GM11168 (cell line): Measurements from ENCODE around the gene HOMER1.
"Not testable (repeated sequence)": the region's sequence is repeated elsewhere in the genome, so short reads cannot be mapped to it uniquely, and the experiment has no call there.

ENCODE experiments used
- in situ Hi-C: fragments of 300-500 bp; cut with MboI; formaldehyde crosslinking; loops from one replicate; pipeline ENCODE4 v1.12.0; 2022; ENCODE audit warnings: low sequenced_read_pairs; ENCODE audit not compliant: unreplicated experiment

Gene HOMER1

DNA sequence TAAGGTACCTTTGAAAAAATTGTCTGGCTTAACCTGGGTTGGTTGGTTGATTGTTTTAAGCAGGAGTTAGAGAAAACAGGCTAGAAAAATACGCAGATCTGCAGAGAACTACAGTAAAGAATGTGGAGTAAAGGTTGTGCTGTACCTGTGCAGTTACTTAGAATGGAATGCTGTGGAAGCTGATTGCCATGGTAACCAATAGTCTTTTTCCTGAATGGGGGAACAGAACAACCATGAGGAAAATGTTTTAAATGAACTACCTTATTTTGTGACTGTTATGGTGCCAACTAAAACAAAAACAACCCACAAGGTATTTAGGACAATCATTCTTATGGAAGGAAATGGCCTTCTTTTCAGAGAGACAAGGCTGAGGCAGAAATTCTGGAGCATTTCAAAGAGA is 4.8 kb upstream of the HOMER1 start:
- in situ Hi-C loops = no loop called here

- in situ Hi-C loops = no loop called here
Observed at GRCh38 chr5:79517601-79518000, 3.7 kb upstream of the HOMER1 start.

GRCh38 chr5:79516986-79517385 is 3.1 kb upstream of the HOMER1 start:
- in situ Hi-C loops = no loop called here

- in situ Hi-C loops = not testable (repeated sequence)
Observed at GRCh38 chr5:79516331-79516730, 2.4 kb upstream of the HOMER1 start.

DNA sequence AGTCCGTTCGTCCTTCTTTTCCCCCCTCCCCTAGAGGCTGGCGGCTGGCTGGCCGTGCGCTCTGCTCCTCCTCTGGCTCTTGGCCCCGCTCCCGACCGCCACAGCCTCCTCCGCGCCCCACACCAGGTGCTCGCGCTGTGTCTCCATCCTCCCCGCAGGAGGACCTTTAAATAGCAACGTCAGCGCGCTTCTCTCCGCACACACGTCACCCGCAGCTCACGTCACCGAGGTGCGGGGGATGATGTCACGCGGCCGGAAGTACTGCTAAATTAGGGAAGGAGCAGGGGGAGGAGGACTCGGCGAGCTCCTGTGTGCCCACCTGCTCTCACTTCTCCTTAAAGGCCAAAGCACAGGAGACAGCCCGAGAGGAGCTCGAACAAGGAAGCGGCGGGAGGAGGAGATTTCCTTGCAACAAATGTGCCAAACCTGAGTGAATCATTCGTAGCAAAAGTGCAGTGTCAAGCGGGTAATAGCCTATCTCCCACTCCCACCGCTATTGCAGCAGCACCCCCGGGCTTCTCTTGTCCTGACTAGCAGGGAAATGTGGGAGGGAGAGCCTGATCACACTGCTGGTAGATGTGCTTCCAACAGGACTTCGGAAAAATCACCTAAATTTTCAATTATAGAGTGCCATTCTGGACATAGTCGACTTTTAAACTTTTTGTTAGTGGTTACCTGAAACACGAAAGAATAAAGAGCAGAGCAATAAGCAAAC is 614 bp upstream of the HOMER1 start:
- in situ Hi-C loops = no loop called here

- in situ Hi-C loops = no loop called here
Observed at GRCh38 chr5:79513308-79513703, 628 bp downstream of the HOMER1 start.

GRCh38 chr5:79512471-79513307 is 1.2 kb downstream of the HOMER1 start:
- in situ Hi-C loops = no loop called here

GRCh38 chr5:79512049-79512448 is 1.9 kb downstream of the HOMER1 start:
- in situ Hi-C loops = no loop called here

DNA sequence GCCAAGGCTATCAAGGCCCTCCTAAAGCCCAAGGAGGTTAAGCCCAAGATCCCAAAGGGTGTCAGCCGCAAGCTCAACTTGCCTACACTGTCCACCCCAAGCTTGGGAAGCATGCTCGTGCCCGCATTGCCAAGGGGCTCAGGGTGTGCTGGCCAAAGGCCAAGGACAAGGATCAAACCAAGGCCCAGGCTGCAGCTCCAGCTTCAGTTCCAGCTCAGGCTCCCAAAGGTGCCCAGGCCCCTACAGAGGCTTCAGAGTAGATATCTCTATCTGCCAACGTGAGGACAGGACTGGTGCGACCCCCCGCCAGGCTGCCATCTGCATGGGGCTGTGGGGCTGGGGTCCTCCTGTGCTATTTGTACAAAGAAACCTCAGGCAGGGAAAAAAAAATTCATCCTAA is 3.3 kb downstream of the HOMER1 start:
- in situ Hi-C loops = no loop called here

DNA sequence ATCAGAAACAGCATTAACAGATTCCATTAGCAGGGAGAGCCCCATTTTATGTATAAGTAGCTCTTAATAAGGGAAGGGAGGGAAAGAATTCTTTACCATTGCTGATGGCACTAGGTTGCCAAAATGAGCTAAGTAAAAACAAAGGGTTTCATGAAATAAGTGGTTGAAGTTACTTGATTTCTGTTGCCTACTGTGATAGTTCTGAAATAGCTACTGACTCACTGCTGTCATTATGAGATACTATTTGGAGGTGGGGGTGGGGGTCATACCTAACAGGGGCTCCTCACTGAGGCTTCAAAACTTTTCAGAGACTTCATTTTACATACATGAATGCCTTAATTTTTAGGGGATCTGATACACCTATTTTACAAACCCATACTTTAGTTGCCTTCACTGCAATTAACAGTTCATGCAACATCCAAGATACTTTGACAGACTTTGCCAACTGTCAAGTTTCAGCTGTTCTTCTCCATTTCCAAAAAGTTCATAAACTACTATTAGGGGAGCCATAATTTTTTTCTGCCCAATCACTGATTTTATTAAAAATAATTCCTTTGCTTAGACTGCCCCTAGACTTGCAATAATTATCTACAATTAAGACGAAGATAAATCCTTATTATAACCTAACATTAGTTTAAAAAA is 4.6 kb downstream of the HOMER1 start:
- in situ Hi-C loops = no loop called here

GRCh38 chr5:79508794-79509193 is 5.1 kb downstream of the HOMER1 start:
- in situ Hi-C loops = no loop called here

GRCh38 chr5:79508354-79508753 is 5.6 kb downstream of the HOMER1 start:
- in situ Hi-C loops = no loop called here

DNA sequence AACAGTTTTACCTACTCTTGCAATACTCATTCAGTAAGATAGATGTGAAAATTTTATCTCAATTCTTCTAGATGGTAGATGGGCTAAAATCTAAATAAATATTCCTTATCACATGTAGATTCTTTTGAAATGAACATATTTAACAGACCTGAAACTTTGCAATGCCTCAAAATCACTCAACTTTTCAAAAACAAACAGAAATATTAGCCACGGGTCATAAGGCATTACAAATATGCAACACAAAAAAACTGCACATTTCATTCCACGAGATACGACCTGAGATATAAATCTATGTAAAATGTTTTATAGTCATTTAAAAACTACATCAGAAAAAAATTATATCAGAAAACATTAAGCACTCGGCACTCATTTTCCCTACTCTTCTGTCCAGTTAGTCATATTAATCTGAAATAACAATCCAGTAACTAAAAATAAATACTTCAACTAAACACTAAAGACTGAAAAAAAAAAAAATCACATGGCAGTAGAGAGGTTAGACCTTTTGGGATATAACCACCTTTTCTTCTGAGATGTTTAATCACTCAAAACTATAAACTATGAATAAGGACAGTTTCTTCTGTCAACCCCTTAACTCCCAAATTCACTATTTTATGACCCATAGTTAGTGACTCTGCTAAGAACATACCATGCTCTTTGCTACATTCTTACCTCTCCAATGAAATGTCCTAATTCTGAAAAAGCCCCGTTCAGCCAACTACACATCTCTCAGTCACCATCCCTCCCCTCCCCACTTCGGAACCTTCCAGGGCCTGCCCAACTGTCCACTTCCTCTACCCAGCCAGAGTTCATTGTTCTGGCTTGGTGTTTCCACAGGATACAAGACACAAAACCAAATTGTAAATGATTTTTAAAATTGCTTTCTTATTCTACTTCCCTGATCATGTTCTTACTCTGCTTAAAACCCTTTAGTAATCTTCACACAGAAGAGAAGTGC is 6.4 kb downstream of the HOMER1 start:
- in situ Hi-C loops = no loop called here

- in situ Hi-C loops = no loop called here
Observed at GRCh38 chr5:79505138-79505537, 8.8 kb downstream of the HOMER1 start.

GRCh38 chr5:79503794-79504495 is 10.0 kb downstream of the HOMER1 start:
- in situ Hi-C loops = no loop called here

GRCh38 chr5:79499640-79500273 is 14.2 kb downstream of the HOMER1 start:
- in situ Hi-C loops = no loop called here

DNA sequence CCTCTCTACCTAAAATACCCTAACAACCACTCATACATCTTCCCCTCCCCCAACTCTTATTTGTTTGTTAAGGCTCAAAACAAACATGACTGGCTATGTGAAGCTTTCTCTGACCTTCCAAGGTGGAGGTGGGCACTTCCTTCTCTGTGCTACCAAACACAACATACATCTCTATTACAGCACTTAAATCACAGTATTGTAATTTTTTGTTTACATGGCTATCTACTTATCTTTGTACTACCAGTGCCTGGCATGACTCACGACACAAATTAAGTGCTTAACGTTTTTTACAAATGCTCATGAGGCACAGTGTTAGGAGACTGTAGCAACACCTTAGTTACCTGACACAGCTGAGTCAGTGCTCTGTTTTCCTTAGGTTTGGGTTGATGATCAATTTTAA is 18.6 kb downstream of the HOMER1 start:
- in situ Hi-C loops = no loop called here

DNA sequence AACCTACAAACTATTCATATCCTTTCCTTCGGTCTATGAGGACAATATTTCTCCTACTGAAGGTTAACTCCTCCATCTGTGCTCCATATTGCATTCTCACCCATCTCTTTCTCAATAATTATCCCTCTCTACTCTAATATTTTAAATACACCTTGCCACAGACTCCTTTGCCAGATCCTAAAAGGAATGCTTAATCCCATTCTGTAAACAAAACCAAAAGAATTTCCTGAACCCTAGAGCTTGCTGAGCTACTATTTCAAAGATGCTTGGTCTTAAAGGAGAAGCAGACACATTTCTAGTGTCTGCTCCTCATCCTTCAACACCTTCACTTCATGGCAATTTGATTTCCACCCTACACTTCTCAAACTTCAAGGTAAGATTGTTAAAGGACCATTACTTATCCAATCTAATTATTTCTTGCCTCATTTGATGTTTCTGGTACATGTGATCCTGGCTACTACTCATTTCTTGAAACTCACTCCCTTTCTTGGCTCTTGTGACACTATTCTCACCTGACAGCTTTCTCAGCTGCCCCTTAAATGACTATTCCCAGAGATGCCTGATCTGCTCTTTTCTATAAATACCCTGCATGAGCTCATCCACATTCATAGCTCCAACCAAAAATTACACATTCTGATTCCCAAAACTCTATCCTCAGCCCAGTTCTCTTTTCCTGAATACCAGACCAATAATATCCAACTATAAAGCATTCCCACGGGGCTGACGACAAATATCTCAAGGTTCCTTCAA is 20.2 kb downstream of the HOMER1 start:
- in situ Hi-C loops = no loop called here
